GM18517 (cell line): ENCODE data around the gene CD55.
A peak's percentile ranks its signal among the peaks of the same experiment; 100 is the strongest.

Source experiments
- ATAC-seq: cut with Tn5 transposase; IDR thresholded peaks from one replicate; pipeline ENCODE4 v1.9.1; 2021; ENCODE audit warnings: mild to moderate bottlenecking, moderate library complexity; ENCODE audit not compliant: unreplicated experiment

Gene CD55, protein sequence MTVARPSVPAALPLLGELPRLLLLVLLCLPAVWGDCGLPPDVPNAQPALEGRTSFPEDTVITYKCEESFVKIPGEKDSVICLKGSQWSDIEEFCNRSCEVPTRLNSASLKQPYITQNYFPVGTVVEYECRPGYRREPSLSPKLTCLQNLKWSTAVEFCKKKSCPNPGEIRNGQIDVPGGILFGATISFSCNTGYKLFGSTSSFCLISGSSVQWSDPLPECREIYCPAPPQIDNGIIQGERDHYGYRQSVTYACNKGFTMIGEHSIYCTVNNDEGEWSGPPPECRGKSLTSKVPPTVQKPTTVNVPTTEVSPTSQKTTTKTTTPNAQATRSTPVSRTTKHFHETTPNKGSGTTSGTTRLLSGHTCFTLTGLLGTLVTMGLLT

GRCh38 chr1:207321079-207321789 is at the start of gene CD55:
TSS of gene CD55 (plus strand) at chr1:207321678. CDS start at chr1:207321766, 88 bp downstream.
- peak; percentile 90 for ATAC-seq

DNA sequence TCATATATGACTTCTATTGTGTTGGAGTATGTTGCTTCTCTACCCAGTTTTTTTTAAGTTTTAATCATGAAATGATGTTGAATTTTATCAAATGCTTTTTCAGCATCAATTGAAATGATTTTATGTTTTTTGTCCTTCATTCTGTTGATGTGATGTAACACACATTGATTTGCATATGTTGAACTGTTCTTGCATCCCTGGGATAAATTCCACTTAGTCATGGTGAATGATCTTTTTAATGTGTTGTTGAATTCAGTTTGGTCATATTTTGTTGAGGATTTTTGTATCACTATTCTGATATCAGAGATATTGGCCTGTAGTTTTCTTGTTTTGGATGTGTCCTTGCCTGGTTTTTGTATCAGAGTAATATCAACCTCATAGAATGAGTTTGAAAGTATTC is 46.6 kb upstream of the CD55 start:
- ATAC-seq, result no peak

DNA sequence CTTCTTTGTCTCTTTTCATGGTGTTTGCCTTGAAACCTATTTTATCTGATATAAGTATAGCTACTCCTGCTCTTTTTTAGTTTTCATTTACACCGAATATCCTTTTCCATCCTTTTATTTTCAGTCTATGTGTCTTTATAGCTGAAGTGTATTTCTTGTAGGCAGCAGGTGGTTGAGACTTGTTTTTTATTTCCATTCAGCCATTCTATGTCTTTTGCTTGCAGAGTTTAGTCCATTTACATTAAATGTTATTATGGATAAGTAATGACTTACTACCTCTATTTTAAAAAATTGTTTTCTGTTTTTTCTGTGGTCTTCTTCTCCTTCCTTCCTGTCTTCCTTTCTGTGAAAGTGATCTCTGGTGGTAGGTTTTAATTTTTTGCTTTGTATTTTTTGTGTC is 45.0 kb upstream of the CD55 start:
- no peak for ATAC-seq

DNA sequence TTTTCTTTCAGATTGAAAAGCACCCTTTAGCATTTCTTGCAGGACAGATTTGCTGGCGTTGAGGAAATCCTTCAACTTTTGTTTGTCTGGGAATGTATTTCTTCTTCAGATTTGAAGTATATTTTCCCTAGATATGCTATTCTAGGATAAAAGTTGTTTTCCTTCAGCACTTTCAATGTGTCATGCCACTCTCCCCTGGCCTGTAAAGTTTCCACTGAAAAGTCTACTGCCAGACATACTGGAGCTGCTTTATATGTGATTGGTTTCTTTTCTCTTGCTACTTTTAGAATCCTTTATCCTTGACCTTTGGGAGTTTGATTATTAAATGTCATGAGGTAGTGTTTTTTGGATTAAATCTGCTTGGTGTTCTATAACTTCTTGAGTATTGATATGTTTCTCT is 44.2 kb upstream of the CD55 start:
- no peak for ATAC-seq

GRCh38 chr1:207279652-207280051 is 41.8 kb upstream of the CD55 start:
- ATAC-seq, result no peak

- ATAC-seq, result no peak
Observed at GRCh38 chr1:207280706-207281105, 40.8 kb upstream of the CD55 start.

- no peak for ATAC-seq
Observed at GRCh38 chr1:207282058-207282457, 39.4 kb upstream of the CD55 start.

DNA sequence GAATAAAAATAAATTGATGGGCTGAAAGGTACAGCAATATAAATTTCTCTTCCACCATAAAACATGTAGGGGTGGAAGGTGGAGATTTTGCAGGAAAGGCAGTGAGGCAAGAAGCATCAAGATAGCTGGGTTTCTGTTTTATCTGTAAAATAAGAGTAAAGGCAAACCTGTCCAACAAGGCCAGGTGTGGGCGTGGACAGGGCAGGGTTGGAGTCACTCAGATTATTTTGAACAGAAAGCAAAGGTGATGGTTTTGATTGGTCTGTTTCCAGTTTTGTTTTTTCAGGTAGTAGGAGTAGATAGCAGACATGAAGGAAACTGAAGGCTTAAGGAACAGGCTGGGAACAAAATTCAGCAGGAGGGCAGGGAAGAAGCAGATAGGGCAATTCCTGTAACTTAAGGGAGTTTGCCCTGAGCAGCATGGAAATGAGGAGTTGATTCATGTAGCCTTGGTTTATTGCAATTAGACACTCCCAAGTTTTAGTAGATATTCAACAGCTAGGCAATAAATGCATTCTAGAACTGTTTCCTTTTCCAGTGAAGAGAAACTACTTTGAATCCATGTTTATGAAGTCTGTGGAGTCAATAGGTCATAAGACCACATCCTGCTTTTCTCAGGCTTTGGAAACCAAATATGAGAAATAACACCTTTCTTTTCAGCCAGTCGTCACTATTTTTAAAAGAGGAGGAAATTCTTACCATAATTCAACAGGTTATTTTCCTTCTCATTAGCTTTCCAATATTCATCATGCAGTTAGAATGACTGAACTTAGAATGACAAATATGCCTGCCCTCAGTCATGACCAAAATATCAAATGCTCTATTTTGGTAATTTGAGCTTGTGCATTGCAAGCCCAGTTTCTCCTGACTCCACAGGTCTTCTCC is 38.7 kb upstream of the CD55 start:
- ATAC-seq, result no peak

- ATAC-seq, result no peak
Observed at GRCh38 chr1:207283421-207283820, 38.1 kb upstream of the CD55 start.

DNA sequence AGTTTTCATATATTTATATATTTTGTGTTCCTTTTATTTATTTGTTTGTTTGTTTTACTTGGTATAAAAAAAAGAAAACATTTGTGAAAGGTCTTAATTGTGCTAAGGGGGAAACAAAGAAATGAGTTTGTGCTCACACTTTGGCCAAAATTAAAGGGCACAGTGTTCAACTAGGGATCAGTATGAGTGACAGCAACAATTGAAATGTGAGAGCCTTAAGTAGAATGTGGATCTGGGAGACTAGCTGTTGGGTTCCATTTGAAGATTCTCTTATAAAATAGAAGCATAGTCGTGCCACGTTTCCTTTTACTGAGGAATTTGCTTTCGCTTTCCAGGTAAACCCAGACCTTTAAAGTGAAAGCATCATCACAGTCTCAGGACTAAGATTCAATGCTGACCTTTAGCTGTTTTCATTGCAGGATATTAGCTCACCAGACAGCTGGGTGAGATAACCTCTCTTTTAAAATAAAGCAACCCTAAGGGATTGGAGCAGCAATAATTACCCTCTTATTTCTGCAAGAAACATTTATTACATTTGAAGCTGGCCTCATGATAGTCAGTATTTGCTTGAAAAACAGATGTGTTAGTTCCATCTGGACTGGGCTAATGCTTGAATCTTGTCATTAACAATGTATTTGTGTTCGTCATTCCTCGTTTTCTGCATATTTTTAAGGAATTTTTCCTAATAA is 37.1 kb upstream of the CD55 start:
- no peak for ATAC-seq

DNA sequence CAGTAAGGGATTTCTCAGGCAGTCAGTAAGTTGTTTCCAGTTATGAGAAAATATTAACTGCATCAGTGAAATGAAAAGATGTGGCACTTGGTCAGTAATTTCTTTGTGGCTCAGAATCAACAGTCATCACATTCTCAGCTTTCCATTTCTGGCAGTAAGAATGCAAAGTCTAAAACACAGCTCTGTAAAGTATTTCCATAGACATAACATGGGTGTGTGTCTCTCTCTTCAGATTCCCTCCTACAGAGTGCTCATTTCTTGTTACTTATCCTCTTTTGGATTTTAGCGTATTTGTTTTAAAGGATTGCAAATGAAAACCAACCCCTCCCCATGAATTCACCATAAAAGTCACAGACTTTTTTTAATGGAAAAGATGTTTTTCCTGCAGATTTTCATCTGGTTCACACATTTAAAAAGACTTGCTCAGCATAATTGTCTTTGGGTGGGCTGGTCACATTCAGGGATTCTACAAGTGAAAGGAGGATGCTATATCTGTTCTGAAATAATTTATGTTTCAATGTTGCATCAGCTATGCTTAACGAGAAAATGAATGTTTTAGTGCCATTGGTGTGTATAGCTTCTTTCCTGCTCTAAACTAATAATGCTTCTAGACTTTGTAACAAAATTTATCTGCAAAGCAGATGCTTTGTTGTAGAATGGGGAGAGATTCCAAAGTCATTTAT is 34.6 kb upstream of the CD55 start:
- no peak for ATAC-seq

DNA sequence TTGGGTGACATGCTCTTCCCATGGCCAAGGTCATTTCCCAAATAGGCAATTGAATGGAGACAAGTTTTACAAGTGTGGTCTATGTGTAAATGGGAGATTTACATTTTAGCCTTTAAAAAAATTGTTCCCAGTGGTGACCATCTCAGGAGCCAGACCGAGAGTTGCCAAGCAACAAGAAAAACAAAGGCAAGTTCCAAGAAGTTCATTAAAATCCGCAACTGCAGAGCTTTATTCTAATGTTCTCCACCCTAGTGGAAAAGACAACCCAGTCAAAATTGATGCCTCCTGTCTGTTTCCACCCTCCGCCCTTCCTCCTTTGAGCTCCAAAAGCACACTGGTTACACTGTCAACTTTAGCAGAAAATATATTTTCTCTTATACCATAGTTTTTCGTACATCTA is 33.2 kb upstream of the CD55 start:
- ATAC-seq, result no peak

GRCh38 chr1:207289756-207290155 is 31.7 kb upstream of the CD55 start:
- no peak for ATAC-seq

DNA sequence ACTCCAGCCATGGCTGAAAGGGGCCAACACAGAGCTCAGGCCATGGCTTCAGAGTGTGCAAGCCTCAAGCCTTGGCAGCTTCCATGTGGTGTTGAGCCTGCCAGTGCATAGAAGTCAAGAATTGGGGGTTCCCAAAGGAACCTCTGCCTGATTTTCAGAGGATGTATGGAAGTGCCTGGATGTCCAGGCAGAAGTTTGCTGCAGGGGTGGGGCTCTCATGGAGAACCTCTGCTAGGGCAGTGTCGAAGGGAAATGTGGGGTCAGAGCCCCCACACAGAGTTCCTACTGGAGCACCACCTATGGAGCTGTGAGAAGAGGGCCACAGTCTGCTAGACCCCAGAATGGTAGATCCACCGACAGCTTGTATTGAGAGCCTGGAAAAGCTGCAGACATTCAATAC is 29.8 kb upstream of the CD55 start:
- no peak for ATAC-seq

DNA sequence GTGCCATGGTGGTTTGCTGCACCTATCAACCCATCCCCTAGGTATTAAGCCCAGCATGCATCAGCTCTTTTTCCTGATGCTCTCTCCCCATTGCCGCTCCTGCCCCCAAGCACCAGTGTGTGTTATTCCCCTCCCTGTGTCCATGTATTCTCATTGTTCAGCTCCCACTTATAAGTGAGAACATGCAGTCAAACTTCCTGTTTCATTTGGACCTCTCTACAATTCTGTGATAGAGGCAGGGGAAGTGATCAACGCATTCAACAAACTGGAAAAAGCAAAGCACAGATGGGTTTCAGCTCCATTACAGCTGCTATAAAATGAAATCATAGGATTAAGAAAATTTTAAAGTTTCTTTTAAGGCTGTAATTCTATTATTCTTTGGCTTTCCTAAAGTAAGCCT is 23.3 kb upstream of the CD55 start:
- ATAC-seq, result no peak

DNA sequence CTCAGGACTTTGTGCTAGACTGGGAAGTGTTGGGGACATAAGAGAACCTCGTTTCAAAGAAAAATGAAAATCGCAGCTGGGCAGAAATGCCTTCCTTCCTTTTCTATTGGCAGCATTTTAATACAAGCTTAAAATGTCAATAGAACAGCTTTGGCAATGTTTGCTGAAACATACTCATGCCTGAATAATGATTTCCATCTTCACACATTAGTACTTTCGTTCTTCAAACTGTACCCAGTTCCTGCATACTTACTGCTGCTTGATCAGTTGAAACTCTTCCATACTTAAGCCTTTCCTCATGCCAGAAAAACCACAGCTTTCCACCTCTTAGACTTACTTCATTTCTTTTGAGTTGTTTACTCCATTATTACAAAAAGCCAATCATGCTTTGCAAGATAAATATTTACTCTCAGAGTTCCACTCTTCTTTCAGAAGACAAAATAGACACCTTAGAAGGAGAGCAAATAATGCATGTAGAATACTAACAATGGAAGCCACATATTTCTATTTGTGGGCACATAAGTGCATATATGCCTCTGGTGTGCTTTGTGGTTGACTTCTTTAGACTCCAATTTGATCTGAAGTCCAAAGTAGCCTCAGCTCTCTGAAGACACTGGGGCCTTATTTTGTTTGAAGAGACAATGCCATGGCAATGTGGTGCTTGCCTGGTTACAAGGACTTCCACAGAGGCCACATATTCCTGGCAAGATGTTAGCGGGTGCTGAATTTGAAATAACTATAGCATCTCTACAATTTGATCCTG is 22.7 kb upstream of the CD55 start:
- ATAC-seq, result no peak

DNA sequence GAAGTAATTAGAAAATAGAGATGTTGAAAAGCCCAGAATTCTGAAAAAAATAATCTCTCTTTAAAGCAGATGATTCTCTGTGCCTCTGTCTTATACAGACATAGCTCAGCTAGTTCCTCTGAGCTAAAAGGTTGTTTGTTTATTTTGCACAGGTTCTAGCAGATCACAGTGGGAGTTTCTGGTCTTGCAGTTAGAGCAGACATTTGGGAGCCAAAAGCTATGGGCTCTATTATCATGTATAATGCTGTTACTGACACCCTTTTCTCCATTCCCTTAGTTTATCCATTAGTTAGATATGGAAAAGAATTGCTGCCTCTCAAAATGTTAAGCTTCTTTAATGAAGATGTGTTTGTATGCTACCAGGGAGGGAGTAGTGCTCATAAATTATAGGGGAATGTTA is 20.5 kb upstream of the CD55 start:
- no peak for ATAC-seq

- no peak for ATAC-seq
Observed at GRCh38 chr1:207302618-207303393, 18.7 kb upstream of the CD55 start.
